SU-DHL-6 (cell line): ENCODE data around the gene CLN6.

Experiments
- EZH2phosphoT487 ChIP-seq: fragments of 200-600 bp; sonication (generic), shearing (Covaris generic); conservative IDR thresholded peaks from 2 replicates; pipeline ENCODE4 v1.6.1; 2018; ENCODE audit warnings: mild to moderate bottlenecking, antibody characterized with exemption, low read length, moderate library complexity, mixed read lengths
- TF ChIP-seq, protein P1 (sequence below): fragments of 200-600 bp; sonication (generic); IDR thresholded peaks from one replicate; pipeline ENCODE4 v1.5.1; 2017; ENCODE audit warnings: antibody characterized with exemption, mild to moderate bottlenecking, low read length, moderate library complexity; ENCODE audit not compliant: insufficient read depth, poor library complexity, severe bottlenecking

DNA sequence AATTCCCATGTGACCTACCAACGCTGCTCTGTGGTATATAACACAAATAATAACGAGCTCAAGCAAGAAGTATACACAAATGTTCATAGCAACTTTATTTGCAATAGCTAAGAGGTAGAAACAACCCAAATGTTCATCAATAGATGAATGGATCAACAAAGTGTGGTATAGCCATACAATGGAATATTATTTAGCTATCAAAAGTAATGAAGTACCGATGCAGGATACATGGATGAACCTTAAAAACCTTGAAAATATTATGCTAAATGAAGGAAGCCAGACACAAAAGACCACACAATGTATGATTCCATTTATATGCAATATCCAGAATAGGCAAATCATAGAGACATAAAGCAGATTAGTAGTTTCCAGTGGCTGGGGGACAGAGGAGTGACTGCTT, 32.5 kb upstream of the CLN6 start:
- TF ChIP-seq EZH2phosphoT487 = no peak
- TF ChIP-seq, protein P1, sequence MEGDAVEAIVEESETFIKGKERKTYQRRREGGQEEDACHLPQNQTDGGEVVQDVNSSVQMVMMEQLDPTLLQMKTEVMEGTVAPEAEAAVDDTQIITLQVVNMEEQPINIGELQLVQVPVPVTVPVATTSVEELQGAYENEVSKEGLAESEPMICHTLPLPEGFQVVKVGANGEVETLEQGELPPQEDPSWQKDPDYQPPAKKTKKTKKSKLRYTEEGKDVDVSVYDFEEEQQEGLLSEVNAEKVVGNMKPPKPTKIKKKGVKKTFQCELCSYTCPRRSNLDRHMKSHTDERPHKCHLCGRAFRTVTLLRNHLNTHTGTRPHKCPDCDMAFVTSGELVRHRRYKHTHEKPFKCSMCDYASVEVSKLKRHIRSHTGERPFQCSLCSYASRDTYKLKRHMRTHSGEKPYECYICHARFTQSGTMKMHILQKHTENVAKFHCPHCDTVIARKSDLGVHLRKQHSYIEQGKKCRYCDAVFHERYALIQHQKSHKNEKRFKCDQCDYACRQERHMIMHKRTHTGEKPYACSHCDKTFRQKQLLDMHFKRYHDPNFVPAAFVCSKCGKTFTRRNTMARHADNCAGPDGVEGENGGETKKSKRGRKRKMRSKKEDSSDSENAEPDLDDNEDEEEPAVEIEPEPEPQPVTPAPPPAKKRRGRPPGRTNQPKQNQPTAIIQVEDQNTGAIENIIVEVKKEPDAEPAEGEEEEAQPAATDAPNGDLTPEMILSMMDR = no peak
